ENCODE measurements around the gene GLI1. TPM values are rescaled to one million over a fixed set of nuclear protein-coding genes. Genes with fewer than 3 reads are reported as not detected.

GLI1 gene
- total RNA-seq, 2 experiments from 2014 or later: 0.31 to 0.85 TPM

DNA sequence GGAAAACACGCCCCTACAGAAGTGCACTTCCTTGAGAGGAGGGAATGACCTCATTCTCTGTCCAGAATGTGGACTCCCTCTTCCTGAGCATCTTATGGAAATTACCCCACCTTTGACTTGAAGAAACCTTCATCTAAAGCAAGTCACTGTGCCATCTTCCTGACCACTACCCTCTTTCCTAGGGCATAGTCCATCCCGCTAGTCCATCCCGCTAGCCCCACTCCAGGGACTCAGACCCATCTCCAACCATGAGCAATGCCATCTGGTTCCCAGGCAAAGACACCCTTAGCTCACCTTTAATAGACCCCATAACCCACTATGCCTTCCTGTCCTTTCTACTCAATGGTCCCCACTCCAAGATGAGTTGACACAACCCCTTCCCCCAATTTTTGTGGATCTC lies 9.5 kb upstream of the GLI1 start:
- intact Hi-C loops (cut with DNase I, micrococcal nuclease): loop anchor here (5.0 to 10.0 kb wide), 2 partner anchors 138 to 185 kb away; no protein-coding TSS in a partner anchor

DNA sequence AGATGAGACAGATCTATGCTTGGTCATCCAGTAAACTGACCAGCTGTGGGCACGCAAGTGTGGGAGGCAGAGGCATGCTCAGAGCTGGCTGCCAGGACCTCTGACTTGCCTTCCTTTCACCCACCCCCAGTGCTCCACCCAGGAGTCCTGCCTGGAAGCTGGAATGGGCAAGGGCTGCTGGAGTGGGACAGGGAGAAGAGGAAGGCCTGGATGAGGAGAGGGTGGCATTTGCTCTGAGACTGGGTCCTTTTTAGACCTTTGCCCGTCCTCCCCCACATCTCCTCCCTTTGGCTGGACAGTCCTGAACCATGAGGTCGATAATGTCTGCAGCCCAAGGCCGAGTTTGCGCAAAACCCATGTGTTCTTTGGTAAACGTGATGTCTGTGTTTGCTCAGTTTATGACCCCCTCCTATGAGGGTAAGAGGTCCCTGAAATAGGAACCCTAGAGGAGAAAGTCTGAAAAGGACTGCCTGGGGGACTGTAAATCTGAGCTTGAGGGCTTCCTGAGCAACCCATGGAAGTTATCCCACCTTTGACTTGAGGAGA lies 8.3 kb upstream of the GLI1 start:
- POLR2A ChIA-PET: no interaction called here
- Mint-ChIP-seq H3K36me3 (ENCODE audit: low read depth) (no peaks in the 10 kb centered on the region), H3K27me3 (no peaks in the 10 kb centered on the region), H3K4me3 (no peak overlapping the region), H3K4me1 (ENCODE audit: low read depth) (peaks cover 5% of the 10 kb centered on the region), H3K27ac (no peak overlapping the region), H3K9me3 (no peaks in the 10 kb centered on the region)
- CTCF ChIA-PET: interaction anchor here (1.6 kb wide), 1 partner anchor 25 kb away, joined by 5 read pairs; no protein-coding TSS in a partner anchor
- Histone ChIP-seq H3K9me3 (ENCODE audit: control insufficient read depth in 1 of 2, insufficient read depth in 1 of 2, low read length in 2 of 2) (no peaks in the 10 kb centered on the region), H3K27ac (ENCODE audit: low read depth in 1 of 2, low read length in 2 of 2) (no peak overlapping the region), H3K4me1 (ENCODE audit: insufficient read depth, low read length) (peaks cover 9% of the 10 kb centered on the region), H3K36me3 (ENCODE audit: insufficient read depth, low read length) (no peaks in the 10 kb centered on the region), H3K27me3 (ENCODE audit: control insufficient read depth in 1 of 2, insufficient read depth in 2 of 2, low read length in 2 of 2) (peaks cover 0 to 4% of the 10 kb centered on the region in 2 experiments), H3K4me3 (ENCODE audit: low read length) (no peak overlapping the region)
- no peak for DNase-seq
- TF ChIP-seq, protein P1, sequence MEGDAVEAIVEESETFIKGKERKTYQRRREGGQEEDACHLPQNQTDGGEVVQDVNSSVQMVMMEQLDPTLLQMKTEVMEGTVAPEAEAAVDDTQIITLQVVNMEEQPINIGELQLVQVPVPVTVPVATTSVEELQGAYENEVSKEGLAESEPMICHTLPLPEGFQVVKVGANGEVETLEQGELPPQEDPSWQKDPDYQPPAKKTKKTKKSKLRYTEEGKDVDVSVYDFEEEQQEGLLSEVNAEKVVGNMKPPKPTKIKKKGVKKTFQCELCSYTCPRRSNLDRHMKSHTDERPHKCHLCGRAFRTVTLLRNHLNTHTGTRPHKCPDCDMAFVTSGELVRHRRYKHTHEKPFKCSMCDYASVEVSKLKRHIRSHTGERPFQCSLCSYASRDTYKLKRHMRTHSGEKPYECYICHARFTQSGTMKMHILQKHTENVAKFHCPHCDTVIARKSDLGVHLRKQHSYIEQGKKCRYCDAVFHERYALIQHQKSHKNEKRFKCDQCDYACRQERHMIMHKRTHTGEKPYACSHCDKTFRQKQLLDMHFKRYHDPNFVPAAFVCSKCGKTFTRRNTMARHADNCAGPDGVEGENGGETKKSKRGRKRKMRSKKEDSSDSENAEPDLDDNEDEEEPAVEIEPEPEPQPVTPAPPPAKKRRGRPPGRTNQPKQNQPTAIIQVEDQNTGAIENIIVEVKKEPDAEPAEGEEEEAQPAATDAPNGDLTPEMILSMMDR (IDR thresholded peaks at IDR 0.05): no peak
- no peak for ATAC-seq (ENCODE audit: poor library complexity)
- intact Hi-C loops (cut with DNase I, micrococcal nuclease): loop anchor here (5.0 to 10.0 kb wide), 2 partner anchors 139 to 187 kb away; no protein-coding TSS in a partner anchor

More for the DNA sequence above, 9.5 kb upstream of the GLI1 start:
- no peak for DNase-seq
- no peaks in the 10 kb centered on the region for H3K9me3 ChIP-seq (ENCODE audit: control insufficient read depth in 1 of 2, insufficient read depth in 1 of 2, low read length in 2 of 2)
- Mint-ChIP-seq H3K27ac (no peak overlapping the region), H3K4me1 (ENCODE audit: low read depth) (no peaks in the 10 kb centered on the region), H3K9me3 (no peaks in the 10 kb centered on the region), H3K36me3 (ENCODE audit: low read depth) (no peaks in the 10 kb centered on the region), H3K4me3 (no peak overlapping the region), H3K27me3 (no peaks in the 10 kb centered on the region)
- no peak overlapping the region for H3K27ac ChIP-seq (ENCODE audit: low read depth in 1 of 2, low read length in 2 of 2)
- TF ChIP-seq, protein P1 (IDR thresholded peaks at IDR 0.05): no peak
- POLR2A ChIA-PET: no interaction called here
- H3K4me1 ChIP-seq (ENCODE audit: insufficient read depth, low read length): peaks cover 3% of the 10 kb centered on the region
- H3K4me3 ChIP-seq (ENCODE audit: low read length): no peak overlapping the region
- H3K27me3 ChIP-seq (ENCODE audit: control insufficient read depth in 1 of 2, insufficient read depth in 2 of 2, low read length in 2 of 2): peaks cover 0 to 4% of the 10 kb centered on the region in 2 experiments
- ATAC-seq (ENCODE audit: poor library complexity): no peak
- CTCF ChIA-PET: no interaction called here
- H3K36me3 ChIP-seq (ENCODE audit: insufficient read depth, low read length): no peaks in the 10 kb centered on the region

DNA sequence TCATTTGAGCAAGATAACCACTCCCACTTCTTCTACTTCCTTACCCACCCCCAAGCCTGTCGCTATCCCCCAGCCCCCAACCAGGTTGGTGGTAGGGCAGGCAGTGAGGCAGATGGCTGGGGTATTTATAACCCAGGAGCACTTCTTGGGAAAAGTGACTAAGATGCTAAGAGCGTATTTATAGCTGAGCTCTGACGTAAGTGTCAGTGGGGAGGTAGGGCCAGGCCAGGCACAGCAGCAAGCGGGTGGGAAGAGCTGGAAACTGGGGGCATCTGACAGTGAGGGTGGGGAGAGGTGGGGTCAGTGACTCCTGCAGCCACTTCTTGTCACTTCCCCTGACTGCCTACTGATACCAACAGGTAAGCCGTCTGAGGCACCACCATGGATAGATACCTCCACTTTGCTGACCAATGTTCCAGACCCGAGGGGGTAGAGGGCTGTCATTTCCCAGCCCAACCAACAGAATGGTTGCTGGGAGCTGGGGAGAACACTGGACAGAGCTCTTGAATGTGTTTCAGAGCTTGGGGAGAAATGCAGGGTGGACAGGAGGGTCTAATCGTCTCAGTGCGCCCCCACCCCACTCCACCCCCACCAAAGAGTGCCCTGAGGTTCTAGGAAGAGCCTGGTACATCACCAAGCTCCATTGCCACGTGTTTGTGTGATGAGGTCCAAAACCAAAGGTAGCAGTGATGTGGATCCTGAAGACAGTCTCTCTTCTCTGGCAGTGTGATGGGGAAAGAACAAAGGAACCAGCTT lies 7.2 kb upstream of the GLI1 start:
- H3K4me3 ChIP-seq (ENCODE audit: low read length): no peak overlapping the region
- H3K4me1 Mint-ChIP-seq (ENCODE audit: low read depth): peaks cover 5% of the 10 kb centered on the region
- H3K36me3 ChIP-seq (ENCODE audit: insufficient read depth, low read length): no peaks in the 10 kb centered on the region
- H3K27ac ChIP-seq (ENCODE audit: low read depth in 1 of 2, low read length in 2 of 2): no peak overlapping the region
- H3K27me3 Mint-ChIP-seq: no peaks in the 10 kb centered on the region
- H3K9me3 Mint-ChIP-seq: no peaks in the 10 kb centered on the region
- H3K4me1 ChIP-seq (ENCODE audit: insufficient read depth, low read length): peaks cover 10% of the 10 kb centered on the region
- POLR2A ChIA-PET: interaction anchor here (0.9 to 1.7 kb wide), 2 partner anchors 10 to 22 kb away, joined by 3 to 7 read pairs; no protein-coding TSS in a partner anchor
- no peak overlapping the region for H3K27ac Mint-ChIP-seq
- H3K27me3 ChIP-seq (ENCODE audit: control insufficient read depth in 1 of 2, insufficient read depth in 2 of 2, low read length in 2 of 2): peaks cover 0 to 4% of the 10 kb centered on the region in 2 experiments
- intact Hi-C loops (cut with DNase I, micrococcal nuclease): loop anchor here (5.0 to 10.0 kb wide), 2 partner anchors 140 to 188 kb away; no protein-coding TSS in a partner anchor
- no peaks in the 10 kb centered on the region for H3K9me3 ChIP-seq (ENCODE audit: control insufficient read depth in 1 of 2, insufficient read depth in 1 of 2, low read length in 2 of 2)
- H3K4me3 Mint-ChIP-seq: no peak overlapping the region
- CTCF ChIA-PET: interaction anchor here (0.5 to 1.6 kb wide), 9 partner anchors 8 to 258 kb away, joined by 3 to 5 read pairs (median 4); no protein-coding TSS in a partner anchor
- TF ChIP-seq, protein P1 (IDR thresholded peaks at IDR 0.05): no peak
- DNase-seq: no peak
- ATAC-seq (ENCODE audit: poor library complexity): no peak
- H3K36me3 Mint-ChIP-seq (ENCODE audit: low read depth): no peaks in the 10 kb centered on the region

Measured in CD4-positive, alpha-beta T cell (primary cell).